Upper lobe of left lung (tissue), 4 donors: ENCODE results near the gene ITPKC.
A peak's percentile ranks its signal among the peaks of the same experiment; 100 is the strongest.

Source experiments
- POLR2A ChIP-seq, 4 donors: fragments of 450-650 bp; IDR thresholded peaks; one replicate each; pipeline ENCODE4 v1.5.1; 2016 to 2017; ENCODE audit warnings: antibody characterized with exemption in 4 of 4, mild to moderate bottlenecking in 2 of 4
- POLR2AphosphoS5 ChIP-seq, 2 donors: sonication (generic); formaldehyde crosslinking; IDR thresholded peaks; one replicate each; pipeline ENCODE4 v1.5.1; 2017; ENCODE audit warnings: antibody characterized with exemption in 2 of 2
- TF ChIP-seq, protein P1 (sequence below), 6 experiments: fragments of 450-650 bp in 4 of 6; fragments of 200-600 bp in 2 of 6; sonication (generic) in 2 of 6; IDR thresholded peaks; one replicate each; pipeline ENCODE4 v1.5.1; 2016 to 2019; ENCODE audit warnings: antibody characterized with exemption in 6 of 6

DNA sequence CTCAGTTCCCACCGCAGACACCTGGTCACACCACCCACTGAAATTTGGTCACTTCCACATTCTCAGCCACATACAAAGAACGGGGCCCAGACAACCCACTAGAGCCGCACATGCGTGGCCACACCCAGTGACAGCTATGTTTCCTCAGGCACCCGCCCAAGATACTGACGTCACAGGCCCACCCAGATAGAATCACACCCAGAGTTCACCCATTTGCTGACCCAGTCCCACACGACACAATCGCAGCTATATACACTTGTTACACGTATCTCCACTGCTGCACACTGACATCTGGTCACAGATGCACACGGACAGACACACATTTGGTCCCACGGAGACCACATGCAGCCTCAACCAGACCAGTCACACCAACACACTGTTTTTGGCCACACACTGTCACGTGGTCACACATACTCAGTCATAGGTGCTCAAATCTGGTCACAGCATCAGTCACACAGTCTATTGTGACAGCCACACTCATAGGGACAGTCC, 29.3 kb upstream of the ITPKC start:
- TF ChIP-seq, protein P1, sequence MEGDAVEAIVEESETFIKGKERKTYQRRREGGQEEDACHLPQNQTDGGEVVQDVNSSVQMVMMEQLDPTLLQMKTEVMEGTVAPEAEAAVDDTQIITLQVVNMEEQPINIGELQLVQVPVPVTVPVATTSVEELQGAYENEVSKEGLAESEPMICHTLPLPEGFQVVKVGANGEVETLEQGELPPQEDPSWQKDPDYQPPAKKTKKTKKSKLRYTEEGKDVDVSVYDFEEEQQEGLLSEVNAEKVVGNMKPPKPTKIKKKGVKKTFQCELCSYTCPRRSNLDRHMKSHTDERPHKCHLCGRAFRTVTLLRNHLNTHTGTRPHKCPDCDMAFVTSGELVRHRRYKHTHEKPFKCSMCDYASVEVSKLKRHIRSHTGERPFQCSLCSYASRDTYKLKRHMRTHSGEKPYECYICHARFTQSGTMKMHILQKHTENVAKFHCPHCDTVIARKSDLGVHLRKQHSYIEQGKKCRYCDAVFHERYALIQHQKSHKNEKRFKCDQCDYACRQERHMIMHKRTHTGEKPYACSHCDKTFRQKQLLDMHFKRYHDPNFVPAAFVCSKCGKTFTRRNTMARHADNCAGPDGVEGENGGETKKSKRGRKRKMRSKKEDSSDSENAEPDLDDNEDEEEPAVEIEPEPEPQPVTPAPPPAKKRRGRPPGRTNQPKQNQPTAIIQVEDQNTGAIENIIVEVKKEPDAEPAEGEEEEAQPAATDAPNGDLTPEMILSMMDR (IDR thresholded peaks at IDR 0.05), result no peak
- TF ChIP-seq POLR2A (IDR thresholded peaks at IDR 0.05), result no peak
- peak in 1 of 2 donors; percentile 14 for TF ChIP-seq POLR2AphosphoS5 (IDR thresholded peaks at IDR 0.05)
